NK-92 (cell line): ENCODE results near the gene TBC1D1.

Experiments
- DNase-seq: peaks from one replicate; lab custom pipeline; 2025; ENCODE audit not compliant: unreplicated experiment; lab: John Stamatoyannopoulos, UW

Gene TBC1D1

DNA sequence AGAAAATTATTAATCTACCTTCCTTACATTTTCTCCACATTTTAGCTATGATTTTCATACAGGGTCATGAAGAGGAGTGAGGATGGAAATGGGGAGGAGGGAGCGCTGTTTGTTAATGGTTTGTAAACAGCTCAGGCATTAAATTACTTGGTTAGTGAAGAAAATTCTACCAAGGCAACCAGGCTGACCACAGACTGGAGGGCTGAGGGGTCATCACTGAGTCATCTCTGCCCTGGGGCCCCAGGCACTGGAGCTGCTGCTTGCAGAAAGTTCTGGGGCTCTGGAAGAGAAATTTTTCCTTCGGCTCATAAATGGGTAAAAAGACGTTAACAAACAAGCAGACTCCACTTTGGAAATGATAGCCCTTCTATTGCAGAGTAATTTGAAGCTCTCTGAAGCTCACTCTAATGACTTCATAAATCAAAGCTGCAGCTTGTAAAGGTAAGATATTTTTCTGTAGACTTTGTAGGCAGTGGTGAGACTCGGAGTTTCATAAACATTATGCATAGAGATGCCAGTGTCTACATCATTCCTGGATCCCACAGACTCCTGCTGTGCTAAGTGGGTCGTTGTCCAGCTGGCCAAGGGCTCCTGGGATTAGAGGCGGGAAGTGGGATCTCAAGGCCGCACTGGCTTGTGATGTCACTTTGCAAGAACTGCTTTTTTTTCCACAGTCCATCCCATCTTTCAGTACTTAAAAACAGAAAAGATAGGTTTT, 228.9 kb downstream of the TBC1D1 start:
- no peak for DNase-seq

DNA sequence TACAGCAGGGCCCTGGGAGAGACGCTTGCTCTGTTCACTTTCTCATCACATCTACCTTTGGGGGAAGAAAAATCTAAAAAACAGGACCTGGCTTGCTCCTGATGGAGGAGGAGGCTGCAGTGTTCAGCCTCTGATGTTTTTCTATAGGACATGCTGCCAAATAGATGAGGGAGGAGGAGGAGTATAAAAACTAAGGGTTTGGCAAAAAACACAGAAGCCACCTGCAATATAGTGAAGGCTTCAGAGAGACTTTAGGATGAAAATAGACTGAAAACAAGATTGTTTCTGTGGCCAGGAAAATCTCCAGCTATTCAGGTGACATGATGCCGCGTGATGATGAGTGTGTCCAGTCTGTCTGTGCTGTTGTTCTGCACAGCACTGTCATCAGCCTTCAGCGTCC, 229.9 kb downstream of the TBC1D1 start:
- DNase-seq, result no peak

DNA sequence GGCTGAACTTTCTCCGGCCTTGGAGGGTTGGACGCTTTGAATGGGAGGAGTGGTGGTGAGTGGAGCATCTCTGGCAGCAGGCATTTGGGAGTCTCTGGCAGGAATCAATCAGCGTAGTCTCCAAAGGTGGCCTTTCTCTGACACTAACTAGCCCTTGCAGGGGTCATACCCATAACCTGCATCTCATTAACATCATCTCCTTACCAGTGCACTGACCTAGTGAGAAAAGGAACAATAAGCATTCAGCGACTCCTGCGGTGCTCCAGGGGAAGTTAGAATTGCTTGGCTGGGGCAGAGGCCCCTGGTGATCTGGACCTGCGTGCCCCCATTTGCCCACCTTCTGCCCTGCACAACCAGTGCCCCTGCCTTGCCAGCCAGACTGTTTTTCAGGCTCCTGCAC, 231.2 kb downstream of the TBC1D1 start:
- no peak for DNase-seq

DNA sequence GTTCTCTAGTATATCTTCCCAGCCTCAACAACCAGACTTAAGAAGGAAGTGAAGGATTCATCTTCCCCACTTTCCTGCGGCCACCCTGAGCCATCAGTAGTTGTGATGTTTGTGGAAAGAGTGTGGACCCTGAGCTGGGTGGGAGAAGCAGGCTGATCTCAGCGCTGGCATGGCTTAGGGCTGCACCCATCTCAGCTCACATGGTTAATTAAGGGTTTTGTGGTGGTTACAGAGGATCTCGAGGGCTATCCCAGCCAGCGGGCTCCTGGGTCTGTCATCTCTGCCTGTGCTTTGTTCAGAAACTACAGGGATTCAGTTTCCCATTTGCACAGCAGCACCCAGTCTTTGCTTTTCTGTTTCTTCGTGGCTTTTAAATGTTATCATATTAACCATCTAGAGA, 232.7 kb downstream of the TBC1D1 start:
- DNase-seq, result no peak

DNA sequence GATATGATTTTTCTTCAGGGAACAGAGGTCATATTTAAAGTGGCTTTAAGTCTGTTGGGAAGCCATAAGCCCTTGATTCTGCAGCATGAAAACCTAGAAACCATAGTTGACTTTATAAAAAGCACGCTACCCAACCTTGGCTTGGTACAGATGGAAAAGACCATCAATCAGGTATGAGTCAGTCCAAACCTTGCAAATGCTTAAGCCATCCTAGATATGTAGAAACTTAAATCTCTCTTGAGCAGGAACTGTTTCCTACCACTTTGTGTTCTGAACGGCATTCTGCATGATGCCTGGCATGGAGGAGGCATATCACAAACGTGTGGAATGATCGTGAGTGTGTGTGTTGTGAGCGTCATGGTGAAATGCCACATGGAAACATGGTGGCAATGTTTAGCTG, 234.1 kb downstream of the TBC1D1 start:
- DNase-seq, result no peak

DNA sequence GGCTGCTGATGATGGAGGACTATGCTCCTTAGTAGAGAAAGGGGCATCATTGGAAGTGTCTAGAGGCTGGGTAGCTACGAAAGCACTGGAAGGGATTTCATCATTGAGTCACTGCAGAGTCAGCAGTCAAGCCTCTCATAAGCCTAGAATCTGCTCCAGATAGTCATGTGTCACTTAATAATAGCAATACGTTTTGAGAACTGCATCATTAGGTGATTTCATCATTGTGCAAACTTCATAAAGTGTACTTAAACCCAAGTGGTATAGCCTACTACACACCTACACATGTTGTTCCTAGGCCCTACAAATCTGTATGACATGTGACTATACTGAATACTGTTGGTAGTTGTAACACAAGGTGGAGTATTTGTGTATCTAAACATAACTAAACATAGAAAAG, 234.9 kb downstream of the TBC1D1 start:
- DNase-seq, result no peak

DNA sequence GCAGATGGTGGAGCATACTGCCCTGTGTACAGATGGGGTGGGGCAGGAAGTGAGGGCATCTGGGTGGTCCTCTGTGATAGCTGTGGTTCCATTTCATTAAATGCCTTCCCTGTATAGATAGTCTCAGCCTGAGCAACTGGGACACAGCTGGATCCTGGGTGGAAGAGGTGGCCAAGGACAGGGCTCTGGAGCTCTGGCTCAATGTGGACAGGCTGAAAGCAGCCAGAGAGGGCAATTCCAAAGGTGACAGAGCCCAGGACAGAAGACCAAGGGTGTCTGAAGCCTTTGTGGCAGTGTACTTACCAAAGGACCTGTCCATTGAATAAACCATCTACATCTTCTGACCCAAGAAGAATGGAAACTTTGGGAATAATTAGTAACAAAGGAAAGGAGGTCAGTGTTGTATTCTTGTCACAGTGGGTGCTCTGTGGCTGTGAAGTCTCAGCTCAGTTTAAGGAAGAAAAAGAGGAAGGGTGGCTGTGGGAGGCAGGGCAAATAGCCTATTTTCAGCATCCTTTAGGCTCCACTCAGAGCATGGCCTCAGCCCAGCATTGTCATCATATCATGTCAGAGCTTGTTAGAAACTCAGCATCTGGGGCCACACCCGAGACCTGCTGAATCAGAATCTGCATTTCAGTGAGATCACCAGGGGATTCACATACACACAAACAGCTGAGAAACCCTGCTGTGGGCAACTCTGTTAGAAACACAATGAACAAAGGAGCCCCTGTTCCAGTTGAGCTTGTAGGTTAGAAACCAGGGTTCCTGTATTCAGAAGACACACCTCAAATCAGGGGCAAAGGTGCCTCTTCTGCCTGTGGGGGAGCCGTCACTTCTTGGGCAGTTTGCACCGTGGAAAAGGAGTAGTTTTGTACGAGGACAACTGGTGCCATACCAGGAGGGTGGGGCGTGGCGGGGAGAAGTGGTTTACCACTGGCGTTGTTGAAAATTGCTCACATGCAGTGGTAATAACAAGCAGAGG, 237.9 kb downstream of the TBC1D1 start:
- DNase-seq, result no peak

DNA sequence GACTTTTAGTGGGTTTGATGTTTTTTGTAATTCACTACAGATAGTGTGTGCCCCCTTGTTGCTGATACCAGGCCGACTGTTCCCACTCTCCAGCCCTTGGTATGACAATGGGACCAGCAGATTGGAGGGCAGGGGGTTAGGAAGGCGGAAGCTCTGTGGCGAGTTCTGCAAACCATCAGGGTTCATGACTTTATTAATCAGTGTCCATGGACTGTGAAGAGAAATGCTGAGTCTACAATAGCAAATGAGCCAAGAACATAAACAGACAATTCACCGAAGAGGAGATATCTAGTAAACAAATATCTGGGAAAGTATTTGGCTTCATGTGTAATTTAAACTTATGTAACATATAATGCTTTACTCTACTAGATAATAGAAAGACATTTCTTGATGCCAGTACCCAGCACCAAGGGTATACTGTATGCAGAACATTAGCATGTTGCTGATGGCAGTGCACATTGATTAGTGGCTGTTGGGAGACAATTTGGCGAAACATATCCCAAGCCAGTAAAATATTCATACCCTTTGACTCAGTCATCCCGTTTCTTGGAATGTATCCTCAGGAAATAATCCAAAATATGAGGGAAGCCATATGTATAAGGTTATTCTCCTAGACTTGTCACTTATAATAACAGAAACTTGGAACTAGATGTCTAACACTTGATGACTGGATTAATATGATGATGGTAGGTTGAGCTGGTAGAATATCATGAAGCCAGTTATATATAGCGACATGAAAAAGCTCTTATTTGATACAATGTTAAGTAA, 238.8 kb downstream of the TBC1D1 start:
- no peak for DNase-seq

DNA sequence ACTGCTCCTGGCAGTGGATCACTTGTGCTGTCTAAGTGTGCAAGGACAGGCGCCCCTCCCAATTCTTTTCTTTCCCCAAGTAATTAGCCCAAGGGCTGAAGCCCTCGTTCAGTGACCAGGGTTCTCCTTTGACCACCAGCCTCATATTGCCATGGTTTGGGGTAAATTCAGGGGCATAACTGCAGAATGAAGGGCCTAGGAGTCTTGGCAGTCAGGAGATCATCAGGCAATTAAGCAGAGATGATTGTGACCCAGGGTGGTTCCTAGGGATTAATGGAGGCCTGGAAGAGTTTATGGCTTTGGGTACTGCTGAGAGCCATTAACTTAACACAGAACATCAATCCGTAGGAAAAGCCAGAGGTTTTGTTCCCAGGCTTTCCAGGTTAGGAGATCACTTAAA, 240.0 kb downstream of the TBC1D1 start:
- DNase-seq, result no peak

DNA sequence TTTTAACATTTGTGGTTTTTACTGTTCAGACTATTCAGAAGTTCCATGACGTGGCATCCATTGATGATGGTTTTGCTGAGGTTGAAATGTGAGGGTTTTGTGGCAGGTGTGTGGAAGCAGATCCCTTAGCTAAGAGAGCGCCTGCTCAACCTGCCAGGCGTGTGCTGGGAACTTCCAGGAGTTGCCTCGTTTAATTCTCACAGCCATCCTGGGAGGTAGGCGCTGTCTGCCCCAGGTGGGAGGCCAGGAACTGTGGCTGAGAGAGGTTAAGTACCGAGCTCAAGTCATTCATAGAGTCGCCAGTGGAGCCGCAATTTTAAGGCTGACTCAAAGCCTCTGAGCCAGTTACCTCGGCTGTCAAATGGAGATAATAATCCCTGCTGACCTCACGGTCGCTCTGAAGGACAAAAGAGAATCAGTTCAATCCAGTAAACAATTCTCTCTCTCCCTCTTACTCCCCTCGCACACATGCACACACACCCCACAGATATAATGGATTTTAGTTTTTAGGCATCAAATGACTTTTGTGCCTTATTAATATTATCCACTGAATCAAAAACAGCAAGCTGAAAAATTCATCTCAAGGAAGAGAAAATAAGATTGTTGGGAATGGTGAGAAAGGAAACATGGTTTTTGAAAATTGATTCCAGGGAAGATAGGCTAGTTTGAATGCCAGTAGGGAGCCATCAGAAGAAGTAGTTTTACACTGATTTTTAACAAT, 240.6 kb downstream of the TBC1D1 start:
- DNase-seq, result no peak

DNA sequence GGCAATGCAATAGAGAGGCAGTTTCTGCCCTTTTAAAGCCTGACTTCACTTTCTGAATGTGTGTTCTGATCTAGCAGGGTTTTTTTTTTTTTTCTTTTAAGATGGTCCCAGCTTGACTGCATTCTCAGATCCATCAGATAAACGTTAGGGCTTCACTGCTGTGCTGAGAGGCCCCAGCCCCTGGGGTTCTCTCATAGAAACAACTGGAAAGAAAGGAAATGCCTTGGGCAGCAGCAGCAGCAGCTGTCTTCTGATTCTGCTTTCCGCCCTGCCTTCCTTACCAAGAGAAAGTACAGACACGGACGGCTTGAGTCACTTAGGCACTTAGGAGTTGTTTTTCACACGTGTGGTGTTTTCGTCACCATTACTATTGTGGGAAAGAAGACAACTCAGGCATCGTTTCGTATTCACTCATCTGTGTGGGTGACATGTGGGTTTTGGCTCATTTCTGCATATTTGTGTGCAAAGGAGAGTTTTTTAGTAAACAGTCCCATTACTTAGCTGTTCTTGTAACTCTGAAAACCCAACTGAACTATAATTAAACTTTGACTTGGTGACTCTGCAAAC, 241.3 kb downstream of the TBC1D1 start:
- DNase-seq, result no peak

DNA sequence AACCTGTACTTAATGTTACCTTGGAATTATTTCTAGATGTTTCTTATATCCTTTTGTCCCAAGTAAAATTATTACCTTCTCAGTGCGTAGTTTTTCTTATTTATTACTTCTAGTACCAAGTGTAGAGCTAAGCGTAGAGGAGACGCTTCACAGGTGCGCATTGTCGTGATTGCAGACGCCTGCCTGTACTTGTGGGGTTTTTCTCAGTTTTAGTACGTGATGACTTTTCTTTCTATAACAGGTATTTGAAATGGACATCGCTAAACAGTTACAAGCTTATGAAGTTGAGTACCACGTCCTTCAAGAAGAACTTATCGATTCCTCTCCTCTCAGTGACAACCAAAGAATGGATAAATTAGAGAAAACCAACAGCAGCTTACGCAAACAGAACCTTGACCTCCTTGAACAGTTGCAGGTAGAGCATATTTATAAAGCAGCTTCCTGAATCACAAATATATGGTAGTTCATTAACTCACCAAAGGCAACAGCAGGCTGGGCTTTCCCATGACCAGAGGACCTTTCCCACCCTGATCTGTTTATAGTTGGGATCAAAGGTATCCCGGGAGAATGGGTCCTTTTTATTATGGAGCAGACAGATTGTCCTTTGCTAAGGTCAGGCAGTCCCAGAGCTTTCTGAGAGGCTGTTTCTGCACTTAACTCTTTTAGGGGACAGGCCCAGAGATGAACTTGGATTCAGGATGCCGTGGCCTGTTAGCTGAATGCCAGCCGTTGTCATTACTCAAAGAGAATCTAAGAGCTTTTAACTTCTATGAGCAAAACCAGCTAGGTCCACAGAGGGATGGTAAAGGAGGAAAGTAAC, 242.2 kb downstream of the TBC1D1 start:
- DNase-seq, result no peak

DNA sequence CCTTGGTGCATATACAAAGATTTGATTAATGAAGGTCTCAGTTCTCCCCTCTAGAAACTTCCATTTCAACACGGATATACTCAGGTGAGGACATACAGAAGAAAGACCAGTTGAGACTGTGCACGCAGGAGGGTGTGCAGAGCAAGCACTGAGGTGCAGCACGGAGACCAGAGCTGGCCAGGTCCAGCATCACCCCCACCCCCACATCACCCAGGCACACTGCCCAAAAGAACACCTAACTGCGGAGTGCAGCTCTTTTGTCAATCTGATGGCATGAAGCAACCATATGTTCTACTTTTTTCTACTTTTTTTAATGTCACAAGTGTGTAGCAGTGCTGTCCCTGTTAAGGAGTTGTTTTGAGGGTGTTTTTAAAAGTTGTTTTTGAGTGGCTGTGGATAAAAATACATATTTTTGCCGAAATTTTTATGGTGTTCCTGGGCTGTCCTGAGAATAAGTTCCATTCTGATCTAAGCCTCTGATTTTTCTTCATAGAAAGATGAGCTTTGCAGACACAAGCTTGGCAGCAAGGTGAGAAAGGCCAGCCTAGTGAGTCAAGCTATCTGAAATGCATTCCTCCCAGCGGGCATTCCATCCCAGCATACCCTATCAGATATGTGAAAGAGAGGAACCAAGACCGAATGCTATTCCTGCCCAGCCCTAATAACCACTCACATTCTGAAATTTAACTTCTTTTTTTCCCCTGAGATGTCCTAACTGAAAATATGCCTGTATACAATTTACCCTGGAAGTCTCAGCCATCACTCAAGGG, 243.0 kb downstream of the TBC1D1 start:
- no peak for DNase-seq

DNA sequence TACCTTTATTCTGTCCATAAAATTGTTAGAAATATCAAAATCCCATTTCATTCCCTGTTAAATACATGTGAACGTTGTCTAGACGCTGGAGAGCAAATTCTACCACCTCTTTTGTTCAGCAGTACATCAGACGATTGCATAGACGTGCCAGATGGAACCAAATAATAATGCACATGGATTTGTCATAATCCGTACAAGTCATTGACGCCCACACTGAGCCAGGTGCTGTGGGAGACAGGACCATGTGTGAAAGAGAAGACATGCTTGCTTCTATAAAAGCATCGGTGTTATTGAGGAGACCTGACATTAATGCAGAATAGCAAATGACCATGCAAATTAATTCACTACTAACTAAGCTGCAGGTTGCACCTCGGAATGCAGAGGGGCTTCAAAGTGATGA, 244.3 kb downstream of the TBC1D1 start:
- DNase-seq, result no peak

DNA sequence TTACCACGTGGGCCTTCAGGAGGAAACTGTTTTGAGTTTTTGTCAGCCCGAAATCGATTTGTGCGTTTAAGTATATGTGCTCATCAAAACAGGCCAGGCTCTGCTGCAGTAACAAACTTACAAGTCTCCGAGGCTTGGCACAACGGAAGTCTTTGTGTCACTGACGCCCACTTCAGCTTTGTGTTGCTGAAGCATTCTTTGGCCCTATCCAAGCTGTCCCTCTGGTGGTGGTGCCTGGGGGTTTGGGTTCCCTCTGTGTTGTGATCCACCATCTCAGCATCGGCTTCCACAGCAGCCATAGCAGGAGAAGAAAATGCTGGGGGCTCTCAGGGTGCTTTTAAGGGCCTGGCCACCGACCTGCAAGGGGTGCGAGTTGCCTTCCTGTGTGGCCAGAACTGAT, 245.7 kb downstream of the TBC1D1 start:
- no peak for DNase-seq

DNA sequence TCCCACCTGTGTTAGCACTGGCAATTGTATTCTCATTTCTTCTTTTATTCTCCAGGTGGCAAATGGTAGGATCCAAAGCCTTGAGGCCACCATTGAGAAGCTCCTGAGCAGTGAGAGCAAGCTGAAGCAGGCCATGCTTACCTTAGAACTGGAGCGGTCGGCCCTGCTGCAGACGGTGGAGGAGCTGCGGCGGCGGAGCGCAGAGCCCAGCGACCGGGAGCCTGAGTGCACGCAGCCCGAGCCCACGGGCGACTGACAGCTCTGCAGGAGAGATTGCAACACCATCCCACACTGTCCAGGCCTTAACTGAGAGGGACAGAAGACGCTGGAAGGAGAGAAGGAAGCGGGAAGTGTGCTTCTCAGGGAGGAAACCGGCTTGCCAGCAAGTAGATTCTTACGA, 246.2 kb downstream of the TBC1D1 start:
- no peak for DNase-seq

DNA sequence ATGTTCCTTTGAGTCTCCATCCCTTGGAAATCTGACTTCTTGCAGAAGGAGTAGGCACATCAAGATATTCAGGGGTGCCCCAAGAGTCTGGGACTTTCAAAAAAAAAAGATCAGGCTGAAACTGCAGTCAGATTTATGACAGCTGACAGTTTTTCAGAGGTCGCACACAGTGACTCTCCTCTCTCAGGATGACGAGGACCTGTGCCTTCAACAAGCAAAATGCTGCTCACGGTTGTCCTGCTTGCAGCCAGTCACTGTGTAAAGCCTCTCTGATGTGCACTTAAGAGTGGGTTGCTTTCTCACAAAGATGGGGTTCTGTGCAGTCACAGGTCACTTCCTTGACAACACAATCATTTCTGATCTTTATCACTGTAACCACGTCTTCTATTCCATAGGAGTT, 247.5 kb downstream of the TBC1D1 start:
- DNase-seq, result no peak

DNA sequence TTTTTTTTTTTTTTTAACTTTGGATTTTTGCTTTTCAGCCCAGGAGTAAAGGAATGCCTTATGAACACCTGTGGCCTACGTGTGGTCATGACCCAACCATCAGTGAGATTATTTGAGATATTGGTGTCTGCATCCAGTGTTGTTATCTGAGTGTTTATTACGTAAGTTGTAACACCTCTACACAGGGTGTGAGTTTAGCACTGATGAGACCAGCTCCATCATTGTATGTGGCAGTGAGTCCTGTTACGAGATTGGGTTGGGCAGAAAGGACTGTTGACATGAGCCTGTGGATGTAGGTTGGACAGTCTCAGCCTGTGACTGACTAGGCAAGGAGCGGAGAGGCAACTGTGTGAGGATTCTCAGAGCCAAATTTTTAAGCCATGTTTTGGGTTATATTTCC, 248.3 kb downstream of the TBC1D1 start:
- no peak for DNase-seq

DNA sequence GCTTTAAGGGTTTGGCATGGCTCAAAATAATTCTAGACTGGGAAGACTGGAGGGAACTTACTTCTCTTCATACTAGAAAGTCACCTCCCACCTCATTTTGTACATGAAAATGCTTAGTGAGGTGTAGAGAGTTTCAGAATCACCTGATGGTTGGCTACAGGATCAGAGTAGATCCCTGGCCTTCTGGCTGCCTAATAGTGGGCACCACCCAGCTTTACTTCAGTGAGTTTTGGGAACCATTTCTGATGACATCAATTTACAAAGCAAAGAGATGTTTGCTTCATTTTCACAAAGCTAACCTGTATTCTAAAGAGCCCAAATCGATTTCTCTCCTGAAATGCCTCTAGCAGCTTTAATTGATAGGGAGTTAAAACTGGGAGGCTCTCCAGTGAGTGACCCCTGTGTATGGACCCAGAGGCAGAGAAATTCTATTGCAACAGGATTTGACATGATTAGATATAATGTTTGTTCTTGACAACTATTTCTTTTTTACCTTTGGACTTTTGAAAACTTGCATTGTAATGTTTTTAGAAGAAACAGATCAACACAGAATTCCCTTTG, 249.8 kb downstream of the TBC1D1 start:
- no peak for DNase-seq
